Hindlimb muscle (tissue), 1 donor: ENCODE results near the gene DNMT3L. TPM values are rescaled to one million over a fixed set of nuclear protein-coding genes. Genes with fewer than 3 reads are reported as not detected.
"Not testable (repeated sequence)": the region's sequence is repeated elsewhere in the genome, so short reads cannot be mapped to it uniquely, and the experiment has no call there.

Experiments
- DNase-seq: peaks from one replicate; pipeline ENCODE4 v3.0.0-alpha.2; 2013
- polyA plus RNA-seq: library from polyadenylated mRNA; unstranded; fragments of 120-200 nt; gene quantifications from one replicate; pipeline ENCODE4 v1.2.1, GENCODE V29; 2013; ENCODE audit not compliant: insufficient read length

The DNMT3L gene
- polyA plus RNA-seq: not detected

DNA sequence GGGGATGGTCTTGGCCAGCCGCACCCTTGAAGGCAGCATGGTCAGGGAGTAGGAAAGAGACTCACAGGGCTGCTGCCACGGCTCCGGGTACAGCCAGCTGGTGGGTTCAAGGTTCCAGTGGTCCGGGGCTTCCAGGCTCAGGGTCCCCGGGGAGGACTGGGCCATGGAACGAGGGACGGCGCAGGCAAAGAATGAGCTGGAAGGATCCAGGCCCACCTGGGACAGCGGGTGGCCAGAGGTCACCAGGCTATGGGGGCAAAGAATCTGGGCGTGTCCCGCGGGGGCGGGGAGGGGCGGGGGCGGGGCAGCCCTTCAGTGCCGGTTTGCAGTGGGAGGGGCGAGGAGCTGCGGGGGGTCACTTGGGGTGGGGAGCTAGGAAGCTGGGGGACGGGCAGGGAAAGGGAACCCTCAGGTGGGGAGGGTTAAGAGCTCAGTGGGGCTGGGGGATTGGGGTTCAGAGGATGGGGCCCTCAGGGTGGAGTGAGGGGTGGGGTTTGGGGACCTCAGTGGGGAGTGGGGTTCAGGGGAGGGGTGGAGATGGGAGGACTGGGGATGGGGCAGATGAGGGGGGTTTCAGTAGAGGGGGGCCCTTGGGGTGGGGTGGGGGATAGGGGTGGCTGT lies at the start of gene DNMT3L:
Gene DNMT3L (minus strand): TSS at position 223 of the 621 bp plus-strand sequence. CDS start 638 bp downstream, outside the sequence.
- no peak for DNase-seq

DNA sequence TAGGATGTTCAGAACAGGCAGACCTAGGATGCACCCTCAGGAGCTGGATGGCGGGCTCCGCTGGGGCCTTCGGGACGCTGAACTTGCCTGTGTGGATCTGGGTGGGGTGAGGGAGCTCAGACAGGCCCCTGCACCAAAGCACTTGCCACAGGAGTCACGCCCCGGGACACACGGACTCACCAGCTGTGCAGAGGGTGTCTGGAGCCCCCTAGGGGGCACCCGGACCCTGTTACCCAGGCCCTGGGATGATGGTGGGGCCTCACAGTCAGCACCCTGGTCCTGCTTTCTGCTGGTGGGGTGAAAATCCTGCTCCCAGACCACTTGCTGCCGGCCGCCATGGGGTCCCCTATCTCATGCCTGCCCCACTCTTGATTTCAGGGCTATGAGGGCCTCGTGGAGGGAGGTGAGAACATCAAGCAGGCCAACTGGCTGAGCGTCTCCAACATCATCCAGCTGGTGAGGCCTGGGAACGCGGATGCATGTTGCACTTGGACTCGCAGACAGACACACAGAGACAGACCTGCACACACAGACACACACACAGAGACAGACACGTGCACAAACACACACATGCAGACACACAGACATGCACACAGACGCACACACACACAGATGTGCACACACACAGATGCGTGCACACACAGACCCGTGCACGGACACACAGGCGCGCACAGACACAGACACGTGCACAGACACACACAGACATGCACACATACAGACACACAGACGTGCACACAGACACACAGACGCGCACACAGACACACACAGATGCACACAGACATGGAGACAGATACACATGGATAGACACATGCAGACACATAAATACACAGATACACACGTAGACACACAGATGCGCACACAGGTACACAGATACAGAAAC lies 49.2 kb upstream of the DNMT3L start:
- no peak for DNase-seq

DNA sequence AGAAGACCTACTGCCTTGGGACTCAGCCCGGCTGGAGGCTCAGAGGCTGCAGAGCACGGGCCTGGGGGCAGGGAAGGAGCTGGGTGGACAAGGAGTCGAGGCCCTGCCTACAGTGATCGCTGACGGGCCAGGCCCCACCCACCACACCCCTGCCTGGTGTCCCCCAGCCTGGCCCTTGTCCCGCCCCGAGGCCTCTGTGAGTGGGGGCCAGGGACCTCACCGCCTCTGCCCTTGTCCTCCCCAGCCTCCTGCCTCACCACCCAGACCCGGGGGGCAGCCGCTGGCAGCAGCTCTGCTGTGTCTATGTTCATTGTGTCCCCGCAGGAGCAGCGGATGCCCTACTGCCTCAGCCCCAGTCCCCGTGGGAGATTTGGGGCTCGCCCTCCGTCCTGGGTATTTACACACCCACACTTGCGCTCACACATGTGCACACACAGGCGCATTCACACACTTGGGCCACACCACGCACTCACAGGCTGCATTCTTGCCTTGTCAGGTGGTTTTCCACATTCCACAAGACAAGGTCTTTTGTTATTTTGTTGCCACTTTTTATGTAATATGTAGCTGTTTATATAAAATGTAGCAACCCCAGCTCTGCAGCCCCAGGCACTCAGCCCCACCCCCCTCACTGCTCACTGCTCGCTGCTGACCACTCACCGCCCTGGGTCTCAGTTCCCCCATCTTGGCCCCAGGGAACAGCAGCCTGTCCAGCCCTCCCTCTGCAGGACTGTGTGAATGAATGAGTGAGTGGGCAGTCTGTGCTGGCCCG lies 45.4 kb upstream of the DNMT3L start:
- no peak for DNase-seq

DNA sequence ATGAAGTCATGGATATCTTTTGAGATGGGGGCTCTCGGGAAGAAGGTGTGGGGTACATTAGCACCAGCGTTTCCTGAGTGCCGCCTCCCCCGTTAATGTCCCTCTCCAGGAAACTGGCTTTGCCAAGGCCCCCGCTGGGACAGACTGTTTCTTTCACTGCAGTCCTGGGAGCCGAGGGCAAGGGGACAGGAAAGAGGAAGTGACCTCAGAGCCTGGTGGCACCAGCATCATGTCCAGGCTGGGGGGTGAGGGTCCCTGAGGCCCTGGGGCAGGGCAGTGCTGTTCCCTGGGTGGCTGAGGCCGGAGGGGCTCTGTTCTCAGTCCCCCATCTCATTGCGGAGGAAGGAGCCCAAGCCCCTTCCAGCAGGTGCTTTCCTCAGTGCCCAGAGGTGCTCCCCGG lies 44.0 kb upstream of the DNMT3L start:
- no peak for DNase-seq

DNA sequence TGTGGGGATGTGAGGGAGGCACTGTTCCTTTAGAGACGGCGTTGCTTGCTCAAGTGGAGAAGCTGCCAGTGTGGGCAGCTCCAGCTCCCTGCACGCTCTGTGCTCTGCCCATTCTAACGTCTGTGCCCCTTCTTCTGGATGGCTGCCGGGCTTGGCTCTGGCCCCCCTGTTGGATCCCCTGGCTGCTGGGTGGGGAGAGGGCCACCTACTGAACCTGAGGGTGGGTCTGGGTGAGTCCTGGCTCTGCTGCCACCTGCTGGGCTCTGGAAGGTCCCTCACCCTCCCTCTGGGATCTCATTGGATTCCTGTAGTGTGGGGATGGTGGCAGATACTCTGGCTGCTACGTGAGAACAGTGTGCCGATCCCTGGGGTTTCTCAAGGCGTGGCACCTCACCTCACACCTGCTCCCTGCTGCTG lies 43.2 kb upstream of the DNMT3L start:
- DNase-seq: no peak

DNA sequence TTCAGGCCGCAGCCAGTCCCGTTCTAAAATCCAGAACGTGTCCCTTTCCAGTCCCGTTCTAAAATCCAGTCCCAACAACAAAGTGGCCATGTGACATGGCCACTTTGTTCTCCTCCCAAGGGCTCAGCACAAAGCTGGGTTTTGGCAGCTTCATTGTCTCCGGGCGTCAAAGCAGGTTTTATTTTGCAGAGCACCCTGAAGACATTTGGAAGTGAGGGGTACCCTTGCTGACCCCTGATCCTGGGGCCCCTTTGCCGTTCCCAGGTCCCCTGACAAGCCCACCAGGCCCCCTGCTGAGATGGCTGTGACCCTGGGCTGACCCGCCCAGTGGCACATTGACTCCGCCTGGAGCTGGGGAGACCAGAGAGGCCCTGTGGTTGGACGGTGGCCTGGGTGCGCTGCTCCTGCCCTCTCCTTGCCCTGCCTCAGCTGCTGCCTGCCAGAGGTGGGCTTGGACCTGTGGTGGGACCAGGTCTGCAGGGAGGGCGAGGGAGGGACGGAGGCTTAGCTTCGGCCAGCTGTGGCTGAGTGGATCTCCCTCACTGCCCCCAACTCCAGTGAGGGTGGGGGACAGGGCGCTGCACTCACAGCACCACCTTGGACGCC lies 42.4 kb upstream of the DNMT3L start:
- DNase-seq: no peak

DNA sequence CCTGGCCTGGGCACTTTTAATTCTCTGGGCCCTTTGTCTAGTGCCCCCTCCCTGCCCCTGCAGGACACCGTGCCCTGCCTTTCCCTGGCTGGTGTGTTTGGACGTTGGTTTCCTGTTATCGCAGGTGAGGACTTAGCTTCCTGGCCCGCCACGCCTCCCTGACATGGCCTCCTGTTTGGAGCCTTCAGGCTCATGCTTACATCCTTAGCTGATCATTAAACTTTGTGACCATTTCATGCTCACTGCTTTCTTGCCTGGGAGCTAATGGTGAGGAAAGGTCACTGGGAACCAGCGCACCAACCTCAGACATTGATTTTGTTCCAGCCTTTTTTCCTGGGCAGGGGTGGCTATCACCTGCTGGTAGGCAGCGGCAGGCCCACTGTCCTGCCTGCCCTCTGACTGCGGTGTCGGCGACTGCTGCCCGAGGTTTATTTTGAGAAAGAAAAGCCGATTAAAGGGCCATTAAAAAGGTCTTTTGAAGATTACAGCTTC lies 41.8 kb upstream of the DNMT3L start:
- DNase-seq: no peak

DNA sequence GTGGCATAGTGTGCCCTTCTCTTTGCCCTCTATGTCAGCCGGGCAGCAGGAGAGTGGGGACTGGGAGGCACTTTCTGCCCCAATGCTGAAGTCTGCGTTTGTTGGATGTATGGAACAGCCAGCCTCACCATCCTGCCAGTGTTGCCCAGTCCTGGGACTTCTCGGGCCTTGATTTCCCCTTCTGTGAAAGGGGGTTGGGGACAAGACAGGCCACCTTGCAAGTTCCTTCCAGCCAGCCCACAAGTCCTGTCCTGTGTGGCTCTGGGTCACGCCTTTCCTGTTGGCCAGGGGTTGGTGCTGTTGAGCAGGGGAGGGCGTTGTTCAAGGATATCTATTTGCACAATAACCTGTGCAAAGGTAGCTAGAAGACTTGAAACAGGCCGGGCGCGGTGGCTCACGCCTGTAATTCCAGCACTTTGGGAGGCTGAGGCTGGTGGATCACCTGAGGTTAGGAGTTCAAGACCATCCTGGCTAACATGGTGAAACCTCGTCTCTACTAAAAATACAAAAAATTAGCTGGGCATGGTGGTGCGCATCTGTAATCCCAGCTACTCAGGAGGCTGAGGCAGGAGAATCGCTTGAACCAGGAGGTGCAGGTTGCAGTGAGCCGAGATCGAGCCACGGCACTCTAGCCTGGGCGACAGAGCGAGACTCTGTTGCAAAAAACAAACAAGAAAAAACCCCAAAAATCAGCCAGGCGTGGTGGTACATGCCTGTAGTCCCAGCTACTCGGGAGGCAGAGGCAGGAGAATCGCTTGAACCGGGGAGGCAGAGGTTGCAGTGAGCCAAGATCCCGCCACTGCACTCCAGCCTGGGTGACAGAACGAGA lies 41.1 kb upstream of the DNMT3L start:
- not testable (repeated sequence) for DNase-seq

DNA sequence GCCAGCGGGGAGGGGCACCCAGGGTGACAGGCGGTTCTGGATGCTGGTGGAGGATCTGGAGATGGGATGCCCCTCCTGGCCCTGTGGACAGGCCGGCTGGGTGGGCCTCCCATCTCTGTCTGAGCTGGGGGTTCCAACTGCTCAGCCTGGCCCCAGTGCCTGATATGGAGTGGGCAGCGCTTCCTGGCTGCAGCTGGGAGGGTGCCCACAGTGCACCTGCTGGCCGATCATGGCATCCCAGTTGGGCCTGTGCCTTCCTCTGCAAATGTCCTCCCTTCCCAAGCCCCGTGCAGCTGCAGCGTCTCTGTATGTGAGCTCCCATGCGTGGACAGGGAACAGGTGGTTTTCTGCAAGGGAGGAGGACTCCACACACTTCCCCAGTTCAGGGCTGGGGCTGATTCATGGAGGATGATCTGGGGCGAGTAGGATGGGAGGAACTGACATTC lies 40.3 kb upstream of the DNMT3L start:
- DNase-seq: peak; percentile 23

DNA sequence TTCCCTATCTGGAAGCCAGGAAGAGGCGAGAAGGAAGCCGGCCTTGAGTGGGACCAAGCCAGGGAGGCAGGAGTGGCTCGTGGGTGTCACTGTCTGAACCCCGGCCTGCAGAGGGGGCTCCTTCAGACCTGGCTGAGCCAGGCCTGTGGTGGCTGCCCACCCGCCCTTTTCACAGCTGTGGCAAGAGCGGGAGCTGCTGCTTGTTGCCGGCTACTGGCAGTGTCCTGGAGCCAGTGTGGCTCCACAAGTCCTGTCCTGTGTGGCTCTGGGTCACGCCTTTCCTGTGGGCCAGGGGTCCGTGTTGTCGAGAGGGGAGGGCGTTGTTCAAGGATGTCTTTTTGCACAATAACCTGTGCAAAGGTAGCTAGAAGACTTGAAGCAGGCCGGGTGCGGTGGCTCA lies 39.4 kb upstream of the DNMT3L start:
- no peak for DNase-seq

DNA sequence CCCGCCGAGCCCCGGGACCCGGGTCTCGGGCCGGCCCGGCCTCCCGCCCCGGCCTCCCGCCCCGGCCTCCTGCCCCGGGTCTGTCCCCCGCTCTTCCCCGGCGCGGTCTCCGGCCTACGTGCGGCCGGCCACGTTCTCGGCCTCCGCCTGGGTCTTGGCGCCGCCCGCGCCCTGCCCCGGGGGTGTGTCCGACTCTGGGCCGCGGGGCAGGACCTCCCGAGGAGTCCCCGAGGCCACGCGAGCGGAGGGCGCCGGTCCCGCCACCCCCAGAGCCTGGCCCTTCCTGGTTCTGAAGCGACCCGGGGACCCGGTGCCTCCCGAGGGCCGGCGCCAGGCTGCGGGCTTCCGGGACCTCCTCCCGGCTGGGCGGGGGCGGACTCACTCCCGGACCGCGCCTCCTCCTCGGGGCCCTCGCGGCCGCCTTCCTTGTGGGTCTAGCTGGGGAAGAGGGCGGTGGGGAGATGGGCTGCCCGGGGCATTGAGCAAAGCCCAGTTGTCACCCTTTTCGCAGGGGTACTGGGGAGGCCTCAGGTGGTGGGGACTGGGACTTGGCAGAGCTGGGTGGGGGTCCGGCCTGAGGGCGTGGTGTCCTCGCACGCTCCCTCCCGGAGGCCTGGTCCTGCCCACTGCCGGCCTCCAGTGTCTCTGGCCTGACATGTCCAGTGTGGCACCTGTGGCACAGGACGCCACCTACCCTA lies 38.7 kb upstream of the DNMT3L start:
- DNase-seq: peak; percentile 69

DNA sequence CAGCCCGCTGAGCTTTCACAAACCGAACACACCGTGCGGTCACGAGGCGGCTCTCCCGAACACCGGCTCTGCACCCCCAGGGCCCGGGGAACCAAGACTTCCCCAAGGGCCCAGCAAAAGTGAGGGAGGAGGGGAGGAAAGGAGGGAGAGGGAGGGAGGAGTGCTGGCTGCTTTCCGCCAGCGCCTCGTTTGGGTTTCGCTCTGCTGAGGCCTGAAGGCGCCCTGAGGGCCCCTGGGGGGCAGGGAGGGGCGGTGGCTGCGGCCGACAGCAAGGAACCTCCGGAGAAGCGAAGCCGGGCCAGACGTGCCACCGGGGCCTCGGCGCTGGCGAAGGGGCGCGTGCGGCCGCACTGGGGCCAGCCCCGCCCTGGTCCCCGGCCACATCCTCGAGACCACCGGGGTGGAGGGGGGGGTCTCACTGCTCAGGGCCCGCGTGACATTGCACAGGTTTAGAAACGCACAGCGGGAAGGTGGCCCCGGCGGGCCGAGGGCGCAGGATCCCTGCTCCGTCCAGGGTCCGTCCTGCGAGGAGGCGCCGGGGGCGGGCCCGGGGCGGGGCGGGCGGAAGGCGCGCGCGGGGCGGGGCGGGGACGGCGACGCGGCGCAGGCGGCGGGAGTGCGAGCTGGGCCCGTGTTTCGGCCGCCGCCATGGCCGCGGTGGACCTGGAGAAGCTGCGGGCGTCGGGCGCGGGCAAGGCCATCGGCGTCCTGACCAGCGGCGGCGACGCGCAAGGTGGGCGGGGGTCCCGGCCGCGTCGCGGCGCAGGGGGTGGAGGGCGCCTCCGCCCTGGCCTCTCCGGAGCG lies 38.0 kb upstream of the DNMT3L start, which contains the start of gene PFKL:
Gene PFKL (plus strand): TSS at position 596 of the 804 bp plus-strand sequence. CDS start 53 bp downstream, at position 649.
- DNase-seq: peak; percentile 65

DNA sequence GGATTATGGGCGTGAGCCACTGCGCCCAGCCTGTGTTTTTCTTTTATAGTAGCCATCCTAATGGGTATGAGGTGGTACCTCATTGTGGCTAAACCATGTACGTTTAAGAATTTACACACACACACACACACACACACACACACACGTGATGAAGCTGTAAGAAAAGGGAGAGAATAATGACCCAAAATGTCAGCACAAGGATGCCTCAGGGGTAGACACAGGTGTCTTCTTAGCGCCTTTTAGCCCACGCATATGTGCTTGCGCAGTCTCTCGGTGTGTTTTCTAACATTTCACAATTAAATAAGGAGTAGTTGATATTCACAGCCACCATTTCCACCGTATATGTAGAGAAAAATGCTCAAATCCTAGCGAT lies 37.4 kb upstream of the DNMT3L start:
- no peak for DNase-seq

DNA sequence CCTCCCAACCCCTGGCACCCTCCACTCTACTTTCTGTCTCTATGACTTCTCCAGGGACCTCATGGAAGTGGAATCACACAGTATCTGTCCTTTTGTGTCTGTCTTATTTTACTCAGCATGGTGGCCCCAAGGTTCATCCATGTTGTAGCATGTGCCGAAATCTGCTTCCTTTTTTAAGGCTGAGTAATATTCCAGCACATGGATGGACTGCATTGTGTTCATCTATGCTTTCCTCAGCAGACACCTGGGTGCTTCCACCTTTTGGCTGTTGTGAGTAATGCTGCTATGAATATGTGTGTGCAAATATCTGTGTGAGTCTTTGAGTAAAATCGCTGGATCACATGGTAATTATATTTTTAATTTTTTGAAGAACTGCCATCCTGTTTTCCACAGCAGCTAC lies 36.6 kb upstream of the DNMT3L start:
- DNase-seq: no peak

DNA sequence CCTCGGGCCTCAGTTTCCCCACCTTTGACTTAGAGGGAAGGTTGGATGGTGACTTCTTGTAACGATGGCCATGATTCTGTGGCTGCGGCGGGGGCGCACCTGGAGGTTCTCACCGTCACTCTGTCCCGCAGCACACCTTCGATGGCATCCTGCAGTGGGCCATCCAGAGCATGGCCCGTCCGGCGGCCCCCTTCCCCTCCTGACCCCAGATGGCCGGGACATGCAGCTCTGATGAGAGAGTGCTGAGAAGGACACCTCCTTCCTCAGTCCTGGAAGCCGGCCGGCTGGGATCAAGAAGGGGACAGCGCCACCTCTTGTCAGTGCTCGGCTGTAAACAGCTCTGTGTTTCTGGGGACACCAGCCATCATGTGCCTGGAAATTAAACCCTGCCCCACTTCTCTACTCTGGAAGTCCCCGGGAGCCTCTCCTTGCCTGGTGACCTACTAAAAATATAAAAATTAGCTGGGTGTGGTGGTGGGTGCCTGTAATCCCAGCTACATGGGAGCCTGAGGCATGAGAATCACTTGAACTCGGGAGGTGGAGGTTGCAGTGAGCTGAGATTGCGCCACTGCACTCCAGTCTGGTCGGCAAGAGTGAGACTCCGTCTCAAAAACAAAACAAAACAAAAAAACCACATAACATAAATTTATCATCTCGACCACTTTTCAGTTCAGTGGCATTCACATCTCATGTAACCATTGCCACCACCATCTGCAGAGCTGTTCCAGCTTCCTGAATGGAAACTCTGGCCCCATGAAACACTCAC lies 36.0 kb upstream of the DNMT3L start:
- peak; percentile 87 for DNase-seq

DNA sequence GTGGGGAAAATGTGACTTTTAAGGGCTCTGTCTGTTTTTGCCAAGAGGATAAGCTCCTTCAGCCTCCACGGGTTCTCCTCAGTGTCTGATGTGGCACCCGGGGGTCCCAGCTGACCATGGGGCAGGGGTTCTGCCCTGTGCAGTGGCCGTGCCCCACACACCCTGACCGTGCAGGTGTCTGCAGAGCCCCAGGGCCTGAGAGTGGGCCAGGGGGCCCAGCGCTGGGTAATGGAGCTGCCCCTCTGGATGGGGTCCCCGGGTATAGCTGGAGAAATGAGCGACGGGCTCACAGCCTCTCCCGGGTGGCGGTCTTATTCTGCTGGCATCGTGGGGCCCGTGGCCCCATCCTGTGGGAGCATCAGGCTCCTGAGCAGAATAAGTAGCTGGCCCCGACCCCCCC lies 35.2 kb upstream of the DNMT3L start:
- DNase-seq: no peak

DNA sequence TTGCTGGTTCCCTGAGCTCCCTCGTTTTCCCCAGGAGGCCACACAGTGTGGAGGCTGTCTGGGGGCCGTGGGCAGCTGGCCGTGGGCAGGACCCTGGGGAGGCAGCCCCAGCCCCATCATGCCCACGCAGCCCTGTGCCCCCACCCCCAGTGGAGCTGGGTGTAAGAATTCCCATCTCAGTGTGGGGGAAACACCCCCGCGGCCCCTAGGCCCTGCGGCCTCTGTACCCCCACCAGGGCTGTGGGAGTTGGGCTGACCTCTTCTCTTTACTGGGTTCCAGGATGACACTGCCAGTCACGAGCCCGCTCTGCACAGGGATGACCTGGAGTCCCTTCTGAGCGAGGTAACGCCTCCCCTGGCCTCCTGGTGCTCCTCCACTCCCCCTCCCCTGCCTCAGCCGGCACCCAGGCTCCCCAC lies 34.4 kb upstream of the DNMT3L start:
- no peak for DNase-seq

DNA sequence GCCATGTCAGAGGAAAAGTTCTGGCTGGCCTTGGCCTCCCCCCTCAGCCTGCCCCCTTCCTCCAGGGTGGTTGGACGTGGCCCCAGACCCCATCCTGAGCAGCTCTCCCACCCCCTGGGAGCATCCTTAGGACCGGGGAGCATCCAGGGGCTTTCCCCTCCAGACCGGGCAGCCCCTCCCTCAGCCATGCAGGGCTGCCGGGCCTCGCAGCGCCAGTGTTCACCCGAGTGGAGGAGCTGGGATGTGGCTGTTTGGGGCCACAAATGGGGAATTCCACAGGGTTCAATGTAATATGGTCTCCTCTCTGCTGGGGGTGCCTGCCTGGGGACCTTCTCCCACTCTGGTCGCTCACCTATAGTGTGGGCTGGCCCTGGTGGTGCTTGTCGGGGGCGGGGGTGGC lies 33.9 kb upstream of the DNMT3L start:
- no peak for DNase-seq

DNA sequence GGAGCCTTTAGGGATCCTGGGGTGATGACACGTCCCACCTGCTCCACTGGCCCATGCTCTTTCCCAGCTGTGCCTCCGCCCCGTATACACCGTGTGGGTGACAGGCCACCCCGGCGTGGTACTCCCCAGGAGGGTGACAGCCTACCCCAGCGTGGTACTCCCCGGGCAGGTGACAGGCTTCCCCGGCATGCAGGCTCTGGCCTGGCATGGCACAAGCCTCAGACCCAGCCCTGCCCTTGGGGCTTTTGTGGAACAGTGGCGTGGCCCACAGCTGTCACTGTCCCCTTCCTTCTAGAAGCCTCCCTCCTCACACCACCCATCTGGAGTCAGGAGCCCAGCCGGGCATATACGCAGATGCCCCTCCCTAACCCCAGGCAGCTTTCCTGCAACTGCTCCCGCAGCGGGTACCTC lies 33.5 kb upstream of the DNMT3L start:
- no peak for DNase-seq
